ENCODE results near the gene ANKFN1. TPM values are rescaled to one million over a fixed set of nuclear protein-coding genes. Genes with fewer than 3 reads are reported as not detected.
A peak's percentile ranks its signal among the peaks of the same experiment; 100 is the strongest.

The ANKFN1 gene
- total RNA-seq, 2 donors from 2014 or later = 0.26 to 0.33 TPM

DNA sequence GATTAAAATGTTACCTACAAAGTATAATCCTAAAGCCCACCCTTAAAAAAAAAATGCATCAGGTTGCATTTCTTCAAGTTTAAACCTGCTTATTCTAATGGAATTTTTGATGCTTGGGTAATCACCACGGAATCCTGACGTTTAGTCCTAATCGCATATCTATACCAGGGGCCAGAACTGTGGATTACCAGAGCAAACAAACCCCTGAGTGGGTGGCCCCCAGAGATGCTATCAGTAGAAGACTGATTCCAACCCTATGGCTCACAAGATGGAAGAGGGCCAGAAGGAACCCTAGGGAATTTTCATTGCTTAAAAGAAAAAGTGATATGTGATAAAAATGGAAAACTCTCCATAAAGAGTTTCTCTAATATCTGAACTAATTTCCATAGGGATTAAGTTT is 288.0 kb downstream of the ANKFN1 start:
- no peak for TF ChIP-seq CTCF (IDR thresholded peaks at IDR 0.05)
- no peak for TF ChIP-seq POLR2A (IDR thresholded peaks at IDR 0.05)
- no peaks in the 10 kb centered on the region for H3K9me3 ChIP-seq
- no peaks in the 10 kb centered on the region for H3K27me3 ChIP-seq
- ATAC-seq (no peak), DNase-seq (peak in 1 of 4 donors; percentile 4)
- H3K4me3 ChIP-seq = no peak overlapping the region
- no peaks in the 10 kb centered on the region for H3K4me1 ChIP-seq
- no peak overlapping the region for H3K27ac ChIP-seq
- H3K36me3 ChIP-seq (replicated peaks in 1 of 2; ENCODE audit: insufficient read depth in 1 of 2, low read depth in 2 of 2) = no peaks in the 10 kb centered on the region
- intact Hi-C loops (cut with DNase I) = no loop called here
- WGBS, 2 donors = 22 to 23% methylated on average over 3 of the region's 3 CpGs

DNA sequence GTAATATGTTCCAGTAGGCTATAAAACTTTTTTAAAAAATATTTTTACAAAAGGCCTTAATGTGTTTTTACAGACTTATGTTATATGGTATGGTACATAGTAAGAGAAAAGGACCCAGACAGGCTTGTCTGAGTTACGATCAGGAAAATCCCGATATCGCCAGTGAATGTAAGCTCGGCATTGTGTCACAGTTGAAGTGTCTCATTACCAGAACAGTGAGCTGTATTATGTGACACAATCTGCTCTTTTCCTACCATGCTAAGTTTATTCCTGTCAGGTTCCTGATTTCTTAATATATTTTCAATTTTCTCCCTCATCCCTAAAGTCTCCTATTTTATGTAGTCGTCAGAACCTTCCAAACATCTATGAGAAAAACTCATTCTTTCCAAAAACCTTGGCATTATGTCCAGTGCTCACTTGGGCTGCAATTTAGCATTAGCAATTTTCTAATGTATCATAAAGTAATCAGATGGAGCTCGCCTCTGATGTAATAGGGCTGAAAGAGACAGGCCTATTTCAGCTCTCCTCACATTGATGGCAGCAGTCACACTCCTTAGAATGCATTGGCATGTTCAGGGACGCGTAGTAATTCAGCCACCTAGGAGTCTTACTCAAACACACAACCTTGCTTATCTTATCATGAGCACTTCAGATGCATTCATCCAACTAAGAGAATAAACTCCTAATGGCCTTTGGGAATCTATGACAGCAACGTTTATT is 292.6 kb downstream of the ANKFN1 start:
- intact Hi-C loops (cut with DNase I) = no loop called here
- 67% methylated on average over 9 of the region's 9 CpGs for WGBS, 2 donors
- TF ChIP-seq POLR2A (IDR thresholded peaks at IDR 0.05) (no peak), CTCF (IDR thresholded peaks at IDR 0.05) (no peak)
- Histone ChIP-seq H3K4me1 (no peaks in the 10 kb centered on the region), H3K9me3 (no peaks in the 10 kb centered on the region), H3K27ac (no peak overlapping the region), H3K27me3 (no peaks in the 10 kb centered on the region), H3K36me3 (replicated peaks in 1 of 2; ENCODE audit: insufficient read depth in 1 of 2, low read depth in 2 of 2) (no peaks in the 10 kb centered on the region), H3K4me3 (no peak overlapping the region)
- ATAC-seq (no peak), DNase-seq (no peak)

DNA sequence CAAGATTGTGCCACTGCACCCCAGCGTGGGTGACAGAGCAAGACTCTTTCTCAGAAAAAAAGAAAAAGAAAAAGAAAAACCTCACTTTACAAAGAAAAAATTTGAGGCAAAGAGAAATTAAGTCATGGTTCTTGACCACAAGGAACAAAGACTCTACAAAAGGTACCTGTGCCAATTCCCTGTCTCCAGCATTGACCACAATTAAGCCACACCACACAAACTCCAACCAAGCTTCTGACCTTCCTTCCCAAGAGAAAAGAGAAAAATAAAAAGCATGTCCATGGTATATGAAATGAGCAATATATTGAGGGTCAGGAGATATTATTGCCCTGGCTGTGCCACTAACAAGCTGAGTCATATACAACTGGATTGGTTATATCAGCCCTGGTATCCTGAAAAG is 293.9 kb downstream of the ANKFN1 start:
- H3K27me3 ChIP-seq = no peaks in the 10 kb centered on the region
- no peak overlapping the region for H3K27ac ChIP-seq
- no peak for TF ChIP-seq POLR2A (IDR thresholded peaks at IDR 0.05)
- TF ChIP-seq CTCF (IDR thresholded peaks at IDR 0.05) = no peak
- intact Hi-C loops (cut with DNase I) = no loop called here
- ATAC-seq (no peak), DNase-seq (no peak)
- WGBS, 2 donors = 92 to 94% methylated on average over 1 of the region's 1 CpG
- no peak overlapping the region for H3K4me3 ChIP-seq
- no peaks in the 10 kb centered on the region for H3K9me3 ChIP-seq
- no peaks in the 10 kb centered on the region for H3K36me3 ChIP-seq (replicated peaks in 1 of 2; ENCODE audit: insufficient read depth in 1 of 2, low read depth in 2 of 2)
- no peaks in the 10 kb centered on the region for H3K4me1 ChIP-seq

- Histone ChIP-seq H3K9me3 (no peaks in the 10 kb centered on the region), H3K27ac (no peak overlapping the region), H3K4me3 (no peak overlapping the region), H3K4me1 (no peaks in the 10 kb centered on the region), H3K36me3 (replicated peaks in 1 of 2; ENCODE audit: insufficient read depth in 1 of 2, low read depth in 2 of 2) (no peaks in the 10 kb centered on the region), H3K27me3 (no peaks in the 10 kb centered on the region)
- intact Hi-C loops (cut with DNase I) = no loop called here
- DNase-seq = no peak
- no peak for ATAC-seq
- TF ChIP-seq CTCF (IDR thresholded peaks at IDR 0.05) (no peak), POLR2A (IDR thresholded peaks at IDR 0.05) (no peak)
- 55 to 56% methylated on average over 2 of the region's 2 CpGs for WGBS, 2 donors
Observed at GRCh38 chr17:56448371-56448770, 295.1 kb downstream of the ANKFN1 start.

DNA sequence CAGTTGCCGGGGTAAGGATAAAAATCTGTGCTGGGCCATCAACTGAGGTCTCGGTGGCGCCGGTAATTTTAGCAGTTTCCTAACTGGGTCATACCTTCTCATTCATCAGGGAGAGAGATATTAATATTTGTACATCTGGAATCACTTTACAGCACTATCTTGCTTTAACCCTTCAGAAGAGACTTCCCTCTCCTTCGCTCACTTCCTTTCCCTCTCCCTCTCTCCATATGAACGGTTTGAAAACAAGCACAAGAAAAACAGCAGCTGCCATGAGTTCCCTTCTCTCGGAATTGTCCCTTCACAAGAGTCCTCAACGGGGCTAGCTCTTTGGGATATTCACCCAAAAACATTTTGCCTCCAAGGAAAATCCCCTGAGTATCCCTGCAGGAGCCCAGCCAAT is 295.9 kb downstream of the ANKFN1 start:
- no peaks in the 10 kb centered on the region for H3K4me1 ChIP-seq
- ATAC-seq = no peak
- no peaks in the 10 kb centered on the region for H3K27me3 ChIP-seq
- no peaks in the 10 kb centered on the region for H3K36me3 ChIP-seq (replicated peaks in 1 of 2; ENCODE audit: insufficient read depth in 1 of 2, low read depth in 2 of 2)
- TF ChIP-seq POLR2A (IDR thresholded peaks at IDR 0.05) (no peak), CTCF (IDR thresholded peaks at IDR 0.05) (no peak)
- H3K9me3 ChIP-seq = no peaks in the 10 kb centered on the region
- H3K4me3 ChIP-seq = no peak overlapping the region
- DNase-seq = no peak
- 63 to 65% methylated on average over 8 of the region's 8 CpGs for WGBS, 2 donors
- intact Hi-C loops (cut with DNase I) = no loop called here
- no peak overlapping the region for H3K27ac ChIP-seq

Measured in body of pancreas (tissue), 4 donors.